Prostate gland (tissue), 2 donors: ENCODE results near the gene NDC80.

Experiments used
- POLR2A ChIP-seq: fragments of 450-650 bp; IDR thresholded peaks from one replicate; pipeline ENCODE4 v1.6.1; 2016; ENCODE audit warnings: antibody characterized with exemption, mild to moderate bottlenecking
- TF ChIP-seq, protein P1 (sequence below), 4 experiments: fragments of 200-600 bp in 2 of 4; fragments of 450-650 bp in 2 of 4; sonication (generic) in 2 of 4; IDR thresholded peaks; 1 replicate in 3 of 4; 2 replicates in 1 of 4; pipeline ENCODE4 v1.5.1; 2016 to 2019; ENCODE audit warnings: antibody characterized with exemption in 4 of 4, mild to moderate bottlenecking in 2 of 4, moderate library complexity in 2 of 4

DNA sequence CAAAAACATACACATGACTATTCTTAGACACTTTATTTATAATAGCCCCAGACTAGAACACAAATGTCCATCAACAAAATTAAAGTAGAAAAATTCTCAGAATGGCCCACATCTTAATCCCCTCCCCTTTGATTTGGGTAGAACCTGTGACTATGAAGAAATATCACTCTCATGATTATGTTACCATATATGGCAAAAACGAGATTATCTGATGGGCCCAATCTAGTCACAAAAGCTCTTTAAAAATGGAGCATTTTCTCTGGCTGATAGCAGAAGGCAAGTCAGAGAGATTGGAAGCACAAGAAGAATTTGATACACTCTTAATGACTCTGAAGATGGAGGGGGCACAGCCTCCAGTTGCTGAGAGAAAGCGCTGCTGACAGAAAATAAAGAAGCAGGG, 39.6 kb upstream of the NDC80 start:
- TF ChIP-seq, protein P1, sequence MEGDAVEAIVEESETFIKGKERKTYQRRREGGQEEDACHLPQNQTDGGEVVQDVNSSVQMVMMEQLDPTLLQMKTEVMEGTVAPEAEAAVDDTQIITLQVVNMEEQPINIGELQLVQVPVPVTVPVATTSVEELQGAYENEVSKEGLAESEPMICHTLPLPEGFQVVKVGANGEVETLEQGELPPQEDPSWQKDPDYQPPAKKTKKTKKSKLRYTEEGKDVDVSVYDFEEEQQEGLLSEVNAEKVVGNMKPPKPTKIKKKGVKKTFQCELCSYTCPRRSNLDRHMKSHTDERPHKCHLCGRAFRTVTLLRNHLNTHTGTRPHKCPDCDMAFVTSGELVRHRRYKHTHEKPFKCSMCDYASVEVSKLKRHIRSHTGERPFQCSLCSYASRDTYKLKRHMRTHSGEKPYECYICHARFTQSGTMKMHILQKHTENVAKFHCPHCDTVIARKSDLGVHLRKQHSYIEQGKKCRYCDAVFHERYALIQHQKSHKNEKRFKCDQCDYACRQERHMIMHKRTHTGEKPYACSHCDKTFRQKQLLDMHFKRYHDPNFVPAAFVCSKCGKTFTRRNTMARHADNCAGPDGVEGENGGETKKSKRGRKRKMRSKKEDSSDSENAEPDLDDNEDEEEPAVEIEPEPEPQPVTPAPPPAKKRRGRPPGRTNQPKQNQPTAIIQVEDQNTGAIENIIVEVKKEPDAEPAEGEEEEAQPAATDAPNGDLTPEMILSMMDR (IDR thresholded peaks at IDR 0.05) = no peak
- no peak for TF ChIP-seq POLR2A
